B cell (primary cell): ENCODE measurements around the gene DEAF1.

ENCODE experiments used
- EZH2 ChIP-seq: IDR thresholded peaks from 2 replicates; pipeline ENCODE4 v1.6.1; 2012; ENCODE audit warnings: borderline replicate concordance, low read depth, mild to moderate bottlenecking, moderate library complexity, low read length; ENCODE audit not compliant: insufficient read depth, poor library complexity, severe bottlenecking
- TF ChIP-seq, protein P1 (sequence below): fragments of 200-600 bp; IDR thresholded peaks from one replicate; pipeline ENCODE4 v1.8.0; 2022; ENCODE audit warnings: antibody characterized with exemption, mild to moderate bottlenecking

DNA sequence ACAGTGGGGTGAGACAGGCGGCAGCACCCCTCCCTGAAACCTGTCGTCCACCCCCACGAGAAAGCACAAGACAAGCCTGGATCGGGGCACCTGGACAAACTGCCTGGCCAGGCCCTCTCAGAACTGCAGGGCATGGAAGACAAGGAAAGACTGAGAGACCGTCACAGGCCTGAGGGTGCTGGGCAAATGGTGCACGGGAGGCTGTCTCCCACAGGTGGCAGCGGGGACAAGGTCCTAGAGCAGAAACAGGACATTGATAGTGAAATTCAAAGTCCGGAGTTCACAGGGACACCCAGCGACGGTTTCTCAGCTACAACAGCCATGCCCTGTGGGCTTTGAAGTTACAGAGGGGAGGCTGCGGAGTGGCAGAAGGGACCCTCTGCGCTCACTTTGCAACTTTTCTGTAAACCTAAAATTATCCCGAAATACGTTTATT is 37.3 kb downstream of the DEAF1 start:
- TF ChIP-seq, protein P1, sequence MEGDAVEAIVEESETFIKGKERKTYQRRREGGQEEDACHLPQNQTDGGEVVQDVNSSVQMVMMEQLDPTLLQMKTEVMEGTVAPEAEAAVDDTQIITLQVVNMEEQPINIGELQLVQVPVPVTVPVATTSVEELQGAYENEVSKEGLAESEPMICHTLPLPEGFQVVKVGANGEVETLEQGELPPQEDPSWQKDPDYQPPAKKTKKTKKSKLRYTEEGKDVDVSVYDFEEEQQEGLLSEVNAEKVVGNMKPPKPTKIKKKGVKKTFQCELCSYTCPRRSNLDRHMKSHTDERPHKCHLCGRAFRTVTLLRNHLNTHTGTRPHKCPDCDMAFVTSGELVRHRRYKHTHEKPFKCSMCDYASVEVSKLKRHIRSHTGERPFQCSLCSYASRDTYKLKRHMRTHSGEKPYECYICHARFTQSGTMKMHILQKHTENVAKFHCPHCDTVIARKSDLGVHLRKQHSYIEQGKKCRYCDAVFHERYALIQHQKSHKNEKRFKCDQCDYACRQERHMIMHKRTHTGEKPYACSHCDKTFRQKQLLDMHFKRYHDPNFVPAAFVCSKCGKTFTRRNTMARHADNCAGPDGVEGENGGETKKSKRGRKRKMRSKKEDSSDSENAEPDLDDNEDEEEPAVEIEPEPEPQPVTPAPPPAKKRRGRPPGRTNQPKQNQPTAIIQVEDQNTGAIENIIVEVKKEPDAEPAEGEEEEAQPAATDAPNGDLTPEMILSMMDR: no peak
- no peak for TF ChIP-seq EZH2
